Mesendoderm (in vitro differentiated cells): ENCODE data around the gene B4GALNT2. TPM values are rescaled to one million over a fixed set of nuclear protein-coding genes. Genes with fewer than 3 reads are reported as not detected.
"Not testable (repeated sequence)": the region's sequence is repeated elsewhere in the genome, so short reads cannot be mapped to it uniquely, and the experiment has no call there.

ENCODE experiments used
- DNase-seq: peaks from one replicate; pipeline ENCODE4 v3.0.0; 2013
- H2AK5ac ChIP-seq: 2 replicates; pipeline ENCODE4 v1.6.1; 2013; ENCODE audit warnings: low read length, inconsistent platforms
- H2BK120ac ChIP-seq: 2 replicates; pipeline ENCODE4 v1.6.1; 2013; ENCODE audit warnings: low read depth, mild to moderate bottlenecking, low read length, moderate library complexity, mixed read lengths
- H2BK15ac ChIP-seq: replicated peaks from 2 replicates; pipeline ENCODE4 v1.6.1; 2013; ENCODE audit warnings: low read depth, mild to moderate bottlenecking, moderate library complexity
- H2BK5ac ChIP-seq: 2 replicates; pipeline ENCODE4 v1.6.1; 2013; ENCODE audit warnings: low read length, inconsistent platforms
- H3K18ac ChIP-seq: 2 replicates; pipeline ENCODE4 v1.6.1; 2013; ENCODE audit warnings: mild to moderate bottlenecking, low read length, mixed read lengths
- H3K23ac ChIP-seq: one replicate; pipeline ENCODE4 v1.6.1; 2013; ENCODE audit warnings: low read length
- H3K27ac ChIP-seq: 2 replicates; pipeline ENCODE4 v1.5.1; 2013; ENCODE audit warnings: low read depth, mild to moderate bottlenecking, inconsistent platforms, low read length, moderate library complexity
- H3K27me3 ChIP-seq: 2 replicates; pipeline ENCODE4 v1.6.1; 2013; ENCODE audit warnings: low read length, control low read depth, mild to moderate bottlenecking, inconsistent platforms; ENCODE audit not compliant: insufficient read depth, poor library complexity
- H3K36me3 ChIP-seq: 2 replicates; pipeline ENCODE4 v1.6.1; 2013; ENCODE audit warnings: low read length, inconsistent platforms; ENCODE audit not compliant: control insufficient read depth, insufficient read depth
- H3K4ac ChIP-seq: one replicate; pipeline ENCODE4 v1.6.1; 2013; ENCODE audit warnings: low read depth, mild to moderate bottlenecking, low read length, moderate library complexity
- H3K4me1 ChIP-seq: 2 replicates; pipeline ENCODE4 v1.6.1; 2013; ENCODE audit warnings: low read depth, low read length, inconsistent platforms; ENCODE audit not compliant: control insufficient read depth
- H3K4me2 ChIP-seq: 2 replicates; pipeline ENCODE4 v1.6.1; 2013; ENCODE audit warnings: low read length
- H3K4me3 ChIP-seq: 2 replicates; pipeline ENCODE4 v1.5.1; 2013; ENCODE audit warnings: mild to moderate bottlenecking, low read length
- H3K56ac ChIP-seq: one replicate; pipeline ENCODE4 v1.6.1; 2013; ENCODE audit warnings: low read length
- H3K79me1 ChIP-seq: 2 replicates; pipeline ENCODE4 v1.6.1; 2013; ENCODE audit warnings: low read length, inconsistent platforms
- H3K79me2 ChIP-seq: 2 replicates; pipeline ENCODE4 v1.6.1; 2013; ENCODE audit warnings: mild to moderate bottlenecking, low read length; ENCODE audit not compliant: control insufficient read depth, insufficient read depth
- H3K9ac ChIP-seq: 2 replicates; pipeline ENCODE4 v1.6.1; 2013; ENCODE audit warnings: low read length, inconsistent platforms
- H4K5ac ChIP-seq: one replicate; pipeline ENCODE4 v1.6.1; 2013; ENCODE audit warnings: low read length
- H4K8ac ChIP-seq: one replicate; pipeline ENCODE4 v1.6.1; 2013; ENCODE audit warnings: low read depth, mild to moderate bottlenecking, control low read depth, low read length, moderate library complexity
- WGBS: extraction: QIAGEN DNeasy Blood & Tissue Kit; methylation state at CpG from one replicate; pipeline ENCODE4 v1.1.7; 2013; ENCODE audit warnings: low lambda C conversion rate, missing lambda C conversion rate; ENCODE audit not compliant: insufficient coverage; ENCODE audit errors: extremely low coverage; 5-methylcytosine and 5-hydroxymethylcytosine counted together
- polyA plus RNA-seq, 2 experiments: library from polyadenylated mRNA; stranded (reverse); fragments of 200-250 nt; gene quantifications; one replicate each; pipeline ENCODE4 v1.2.3, GENCODE V29; 2013

The B4GALNT2 gene
- not detected for polyA plus RNA-seq (2013, experiment 1 of 2)
- not detected for polyA plus RNA-seq (2013, experiment 2 of 2)

DNA sequence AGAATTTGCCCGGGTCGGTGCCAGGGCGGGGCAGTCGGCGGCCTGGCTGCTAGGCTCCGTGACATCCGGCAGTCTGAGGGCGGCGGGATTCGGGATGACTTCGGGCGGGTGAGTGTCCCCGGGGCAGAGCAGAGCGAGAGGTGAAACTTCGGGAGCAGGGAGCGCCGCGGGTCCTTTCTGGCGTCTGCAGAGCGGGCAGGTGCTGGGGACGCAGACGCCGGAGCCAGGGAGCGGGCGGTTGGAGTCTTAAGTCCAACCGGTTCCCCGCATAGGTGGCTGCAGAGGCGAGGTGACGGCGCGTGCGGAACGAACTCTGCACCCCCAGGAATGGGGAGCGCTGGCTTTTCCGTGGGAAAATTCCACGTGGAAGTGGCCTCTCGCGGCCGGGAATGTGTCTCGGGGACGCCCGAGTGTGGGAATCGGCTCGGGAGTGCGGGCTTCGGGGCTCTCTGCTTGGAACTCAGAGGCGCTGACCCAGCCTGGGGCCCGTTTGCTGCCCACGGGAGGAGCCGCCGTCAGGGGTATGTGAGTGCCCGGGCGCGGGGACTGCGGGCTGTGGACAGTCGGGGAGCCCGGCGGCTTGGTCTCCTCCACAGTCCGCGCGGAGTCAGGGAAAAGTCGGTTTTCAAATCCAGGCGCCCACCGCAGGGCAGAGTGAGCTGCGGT, at the start of gene B4GALNT2:
TSS of gene B4GALNT2 (plus strand) at position 71 of the 666 bp plus-strand sequence. CDS start at position 95, 24 bp downstream.
- Histone ChIP-seq H3K9ac (peak within 1 kb of the TSS; percentile 26), H3K56ac (peak within 1 kb of the TSS; percentile 60), H3K4me2 (peak within 1 kb of the TSS; percentile 61), H3K4me3 (no peak within 1 kb of the TSS), H2BK120ac (no peak within 1 kb of the TSS), H3K79me1 (no peaks in the 10 kb centered on the region), H3K23ac (peak within 1 kb of the TSS; percentile 66), H2BK15ac (no peak within 1 kb of the TSS), H3K36me3 (no peaks in the 10 kb centered on the region), H3K27ac (no peak within 1 kb of the TSS), H3K27me3 (peaks cover 17% of the 10 kb centered on the region), H3K4ac (no peak within 1 kb of the TSS), H3K4me1 (no peaks in the 10 kb centered on the region), H3K79me2 (no peaks in the 10 kb centered on the region), H2AK5ac (no peak within 1 kb of the TSS), H4K5ac (no peak within 1 kb of the TSS), H3K18ac (peak within 1 kb of the TSS; percentile 1), H2BK5ac (no peak within 1 kb of the TSS), H4K8ac (no peak within 1 kb of the TSS)
- peak; percentile 33 for DNase-seq
- WGBS = no CpG with 5 or more reads among the region's 65 CpGs

DNA sequence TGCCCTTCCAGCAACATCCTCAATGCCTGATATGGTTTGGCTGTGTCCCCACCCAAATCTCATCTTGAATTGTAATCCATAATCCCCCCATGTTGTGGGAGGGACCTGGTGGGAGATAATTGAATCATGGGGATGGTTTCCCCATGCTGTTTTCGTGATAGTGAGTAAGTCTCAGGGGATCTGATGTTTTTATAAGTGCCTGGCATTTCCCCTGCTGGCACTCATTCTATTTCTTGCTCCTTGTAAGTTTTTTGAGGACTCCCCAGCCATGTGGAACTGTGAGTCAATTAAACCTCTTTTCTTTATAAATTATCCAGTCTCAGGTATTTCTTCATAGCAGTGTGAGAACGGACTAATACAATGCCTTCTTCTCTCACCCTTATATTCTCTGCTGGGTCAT, 47.5 kb upstream of the B4GALNT2 start:
- not testable (repeated sequence) for H2BK5ac ChIP-seq, DNase-seq, H3K79me1 ChIP-seq, H3K27ac ChIP-seq, H4K5ac ChIP-seq, H3K9ac ChIP-seq, H3K4me1 ChIP-seq, H2BK15ac ChIP-seq, H4K8ac ChIP-seq, H3K4me2 ChIP-seq, H3K4me3 ChIP-seq, H3K4ac ChIP-seq, H3K36me3 ChIP-seq, H3K56ac ChIP-seq, H3K23ac ChIP-seq, H2AK5ac ChIP-seq, H3K27me3 ChIP-seq, H2BK120ac ChIP-seq, H3K79me2 ChIP-seq, H3K18ac ChIP-seq
- no CpG with 5 or more reads among the region's 2 CpGs for WGBS

DNA sequence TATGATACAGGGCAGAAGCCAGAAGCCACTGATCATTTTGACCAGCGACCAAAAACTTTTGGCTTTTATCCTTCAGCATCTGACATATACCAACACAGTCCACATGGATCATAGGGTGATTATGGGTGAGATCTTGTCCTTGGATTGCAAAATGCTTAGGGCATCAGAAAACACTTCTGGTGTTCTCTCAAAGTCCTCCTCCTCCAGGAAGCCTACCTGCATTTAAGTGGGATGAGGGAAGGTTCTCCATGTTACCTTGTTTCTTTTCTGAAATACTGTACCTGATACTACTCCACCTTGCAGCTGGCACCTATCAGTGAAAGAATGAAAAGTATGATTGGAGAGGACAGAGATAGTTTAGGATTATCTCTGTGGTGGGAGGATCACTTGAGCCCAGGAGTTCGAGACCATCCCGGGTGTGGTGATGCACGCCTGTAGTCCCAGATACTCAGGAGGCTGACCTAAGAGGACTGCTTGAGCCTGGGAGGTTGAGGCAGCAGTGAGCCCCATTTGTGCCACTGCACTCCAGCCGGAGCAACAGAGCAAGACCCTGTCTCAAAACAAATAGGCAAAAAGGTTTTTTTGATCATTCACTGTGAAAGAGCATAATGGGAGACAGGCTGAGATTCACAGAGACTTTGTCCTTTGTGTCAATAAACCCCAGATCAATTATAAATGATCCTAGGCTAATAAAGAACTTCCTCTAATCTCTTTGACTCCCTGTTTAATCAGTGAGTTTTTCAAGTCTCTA, 46.8 kb upstream of the B4GALNT2 start:
- H2BK5ac ChIP-seq = no peak overlapping the region
- no peak overlapping the region for H2AK5ac ChIP-seq
- no peak overlapping the region for H2BK120ac ChIP-seq
- H3K18ac ChIP-seq = no peak overlapping the region
- H4K8ac ChIP-seq = no peak overlapping the region
- no peak overlapping the region for H3K56ac ChIP-seq
- no peaks in the 10 kb centered on the region for H3K79me1 ChIP-seq
- no peak overlapping the region for H4K5ac ChIP-seq
- H3K4me2 ChIP-seq = no peak overlapping the region
- H3K27ac ChIP-seq = no peak overlapping the region
- H3K23ac ChIP-seq = no peak overlapping the region
- H3K27me3 ChIP-seq = no peaks in the 10 kb centered on the region
- WGBS = no CpG with 5 or more reads among the region's 5 CpGs
- peaks cover 2% of the 10 kb centered on the region for H3K4me1 ChIP-seq
- DNase-seq = no peak
- H3K4me3 ChIP-seq = no peak overlapping the region
- no peak overlapping the region for H2BK15ac ChIP-seq
- no peaks in the 10 kb centered on the region for H3K36me3 ChIP-seq
- no peak overlapping the region for H3K4ac ChIP-seq
- H3K9ac ChIP-seq = no peak overlapping the region
- H3K79me2 ChIP-seq = no peaks in the 10 kb centered on the region

DNA sequence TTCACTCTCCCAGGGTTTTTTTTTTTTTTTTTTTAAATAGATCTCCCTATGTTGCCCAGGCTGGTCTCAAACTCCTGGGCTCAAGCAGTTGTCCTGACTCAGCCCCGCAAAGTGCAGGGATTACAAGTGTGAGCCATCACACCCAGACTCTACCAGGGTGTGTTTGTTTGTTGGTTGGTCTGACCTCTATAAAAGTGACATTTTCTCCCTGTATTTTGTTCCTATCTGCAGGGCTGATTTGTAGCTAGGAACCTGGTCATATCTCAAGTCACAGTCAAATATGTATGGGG, 46.3 kb upstream of the B4GALNT2 start:
- H3K4me1 ChIP-seq = peaks cover 2% of the 10 kb centered on the region
- H2BK15ac ChIP-seq = no peak overlapping the region
- no peak overlapping the region for H3K9ac ChIP-seq
- no peak overlapping the region for H3K27ac ChIP-seq
- H4K8ac ChIP-seq = no peak overlapping the region
- no peak overlapping the region for H3K4me2 ChIP-seq
- H2BK120ac ChIP-seq = no peak overlapping the region
- H3K79me1 ChIP-seq = no peaks in the 10 kb centered on the region
- no peak overlapping the region for H2AK5ac ChIP-seq
- DNase-seq = no peak
- no peak overlapping the region for H4K5ac ChIP-seq
- H3K18ac ChIP-seq = no peak overlapping the region
- no peak overlapping the region for H3K56ac ChIP-seq
- H3K23ac ChIP-seq = no peak overlapping the region
- no peak overlapping the region for H3K4me3 ChIP-seq
- H2BK5ac ChIP-seq = no peak overlapping the region
- no peaks in the 10 kb centered on the region for H3K79me2 ChIP-seq
- WGBS = no CpG with 5 or more reads among the region's 1 CpG
- H3K27me3 ChIP-seq = no peaks in the 10 kb centered on the region
- no peaks in the 10 kb centered on the region for H3K36me3 ChIP-seq
- H3K4ac ChIP-seq = no peak overlapping the region

DNA sequence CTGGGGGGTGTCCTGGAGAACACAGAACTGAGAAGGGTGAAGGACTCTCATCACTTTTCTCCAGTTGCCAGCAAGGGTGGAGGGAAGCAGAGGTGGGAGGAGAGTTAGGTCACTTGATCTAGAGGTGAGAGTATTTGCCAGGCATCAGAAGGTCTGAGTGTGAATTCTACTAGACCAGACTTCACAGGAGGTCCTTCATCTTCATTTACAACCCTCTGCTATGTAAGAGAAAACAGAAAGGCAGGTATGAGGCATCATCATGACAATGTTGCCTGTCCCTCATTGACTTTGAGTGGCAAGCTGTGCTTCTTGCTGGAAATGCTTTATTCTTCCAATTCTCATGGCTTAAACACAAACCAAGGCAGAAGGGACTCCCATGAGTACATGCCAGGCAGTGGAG, 45.9 kb upstream of the B4GALNT2 start:
- Histone ChIP-seq H3K36me3 (no peaks in the 10 kb centered on the region), H3K4me2 (no peak overlapping the region), H3K4me1 (peaks cover 3% of the 10 kb centered on the region), H2BK5ac (no peak overlapping the region), H3K27ac (no peak overlapping the region), H3K4me3 (no peak overlapping the region), H3K27me3 (no peaks in the 10 kb centered on the region), H2BK120ac (no peak overlapping the region), H3K23ac (no peak overlapping the region), H3K56ac (no peak overlapping the region), H4K8ac (no peak overlapping the region), H3K79me1 (no peaks in the 10 kb centered on the region), H3K9ac (no peak overlapping the region), H3K79me2 (no peaks in the 10 kb centered on the region), H3K18ac (no peak overlapping the region), H2AK5ac (no peak overlapping the region), H4K5ac (no peak overlapping the region), H2BK15ac (no peak overlapping the region), H3K4ac (no peak overlapping the region)
- peak; percentile 42 for DNase-seq
